Stimulated activated CD8-positive, alpha-beta memory T cell treated with anti-CD3 and anti-CD28 coated beads, Interleukin-4, amount 100 ng/mL, for 1 hour (primary cell): Measurements from ENCODE around the gene FCRL6.
A peak's percentile ranks its signal among the peaks of the same experiment; 100 is the strongest.

Experiments used
- DNase-seq, 2 donors: peaks; one replicate each; pipeline ENCODE4 v3.0.0-alpha.2; 2020; ENCODE audit warnings: low read depth in 2 of 2, low spot score in 1 of 2

Gene FCRL6

DNA sequence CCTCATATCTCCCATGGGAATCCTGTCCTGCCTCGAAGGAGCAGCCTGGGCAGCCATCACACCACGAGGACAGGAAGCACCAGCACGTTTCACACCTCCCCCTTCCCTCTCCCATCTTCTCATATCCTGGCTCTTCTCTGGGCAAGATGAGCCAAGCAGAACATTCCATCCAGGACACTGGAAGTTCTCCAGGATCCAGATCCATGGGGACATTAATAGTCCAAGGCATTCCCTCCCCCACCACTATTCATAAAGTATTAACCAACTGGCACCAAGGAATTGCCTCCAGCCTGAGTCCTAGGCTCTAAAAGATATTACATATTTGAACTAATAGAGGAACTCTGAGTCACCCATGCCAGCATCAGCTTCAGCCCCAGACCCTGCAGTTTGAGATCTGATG is 33.2 kb downstream of the FCRL6 start:
- no peak for DNase-seq

DNA sequence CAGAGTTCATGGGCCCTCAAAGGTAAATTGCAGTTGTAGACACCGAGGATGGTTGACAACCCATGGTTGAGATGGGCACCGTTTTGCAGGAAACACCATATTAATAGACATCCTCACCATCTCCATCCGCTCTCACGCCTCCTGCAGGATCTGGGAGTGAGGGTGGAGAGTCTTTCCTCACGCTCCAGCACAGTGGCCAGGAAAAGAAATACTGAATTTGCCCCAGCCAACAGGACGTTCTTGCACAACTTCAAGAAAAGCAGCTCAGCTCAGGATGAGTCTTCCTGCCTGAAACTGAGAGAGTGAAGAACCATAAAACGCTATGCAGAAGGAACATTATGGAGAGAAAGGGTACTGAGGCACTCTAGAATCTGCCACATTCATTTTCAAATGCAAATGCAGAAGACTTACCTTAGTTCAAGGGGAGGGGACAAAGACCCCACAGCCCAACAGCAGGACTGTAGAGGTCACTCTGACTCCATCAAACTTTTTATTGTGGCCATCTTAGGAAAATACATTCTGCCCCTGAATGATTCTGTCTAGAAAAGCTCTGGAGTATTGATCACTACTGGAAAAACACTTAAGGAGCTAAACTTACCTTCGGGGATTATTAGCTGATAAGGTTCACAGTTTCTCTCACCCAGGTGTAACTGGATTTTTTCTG is 33.8 kb downstream of the FCRL6 start:
- DNase-seq, result no peak

DNA sequence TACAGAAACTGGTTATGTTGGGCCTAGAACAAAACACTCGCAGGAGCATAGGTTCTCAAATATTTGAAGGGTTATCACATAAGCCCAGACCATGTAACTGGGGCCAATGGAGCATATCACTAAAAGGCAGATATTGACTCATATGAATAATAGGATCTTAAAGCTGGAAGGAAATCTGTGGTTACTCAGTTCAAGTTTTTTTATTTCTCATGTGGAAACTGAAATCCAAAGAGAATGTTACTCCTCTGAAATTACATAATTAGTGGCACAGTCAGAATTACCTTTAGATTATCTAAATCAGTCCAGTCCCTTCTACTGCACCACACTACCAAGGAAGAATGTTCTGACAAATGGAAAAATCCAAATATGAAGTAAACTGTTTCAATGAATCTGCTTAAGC is 36.6 kb downstream of the FCRL6 start:
- DNase-seq, result no peak

DNA sequence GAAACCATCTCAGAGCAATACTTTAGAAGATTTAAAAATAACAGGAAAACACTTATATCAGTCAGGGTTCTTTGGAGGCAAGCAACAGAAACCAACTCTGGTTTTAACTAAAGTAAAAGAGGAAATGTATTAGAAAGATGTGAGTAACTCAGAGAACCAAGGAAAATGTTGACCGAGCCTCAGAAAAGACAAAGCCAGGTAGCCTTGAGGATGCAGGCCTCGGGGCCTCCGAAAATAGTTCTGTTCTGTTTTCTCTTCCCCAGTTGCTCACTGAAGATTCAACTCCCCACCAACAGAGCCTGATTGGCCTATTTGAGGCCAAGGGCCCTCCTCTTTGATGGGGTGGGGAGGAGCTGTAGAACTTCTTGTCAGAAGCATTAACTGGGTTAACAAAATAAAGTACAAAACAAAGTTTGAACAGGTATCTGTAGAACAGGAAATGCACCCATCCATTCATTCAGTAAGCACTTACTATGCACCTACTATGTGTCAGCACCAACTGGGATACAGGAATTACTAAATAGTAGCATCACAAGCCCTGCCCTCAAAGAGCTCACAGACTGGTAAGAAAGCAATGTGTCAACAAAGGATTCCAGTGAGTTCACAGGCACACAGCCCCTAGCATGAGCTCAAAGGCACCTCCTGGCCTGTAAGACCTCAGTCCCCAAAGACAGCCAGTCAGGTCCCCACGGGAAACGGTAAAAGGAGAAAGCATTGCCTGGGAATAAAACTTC is 37.1 kb downstream of the FCRL6 start:
- DNase-seq, result no peak

DNA sequence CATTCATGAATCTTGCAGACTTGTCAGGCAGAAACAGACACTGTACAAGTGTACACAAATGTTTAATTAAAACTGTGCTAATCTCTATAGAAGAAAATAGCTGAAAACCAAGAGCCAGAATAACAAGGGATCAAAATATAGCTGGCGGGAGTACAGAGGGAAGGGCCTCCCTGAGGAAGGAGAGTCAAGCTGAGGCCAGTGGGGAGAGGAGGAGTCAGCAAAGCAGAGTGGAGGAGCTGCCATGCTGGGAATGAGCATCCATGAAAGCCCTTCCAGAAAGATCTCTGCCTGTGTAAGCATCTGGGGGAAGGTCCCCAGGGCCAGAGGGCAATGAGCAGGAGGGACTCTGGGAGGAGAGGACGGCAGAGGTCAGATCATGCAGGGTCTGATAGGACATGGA is 39.6 kb downstream of the FCRL6 start:
- no peak for DNase-seq

DNA sequence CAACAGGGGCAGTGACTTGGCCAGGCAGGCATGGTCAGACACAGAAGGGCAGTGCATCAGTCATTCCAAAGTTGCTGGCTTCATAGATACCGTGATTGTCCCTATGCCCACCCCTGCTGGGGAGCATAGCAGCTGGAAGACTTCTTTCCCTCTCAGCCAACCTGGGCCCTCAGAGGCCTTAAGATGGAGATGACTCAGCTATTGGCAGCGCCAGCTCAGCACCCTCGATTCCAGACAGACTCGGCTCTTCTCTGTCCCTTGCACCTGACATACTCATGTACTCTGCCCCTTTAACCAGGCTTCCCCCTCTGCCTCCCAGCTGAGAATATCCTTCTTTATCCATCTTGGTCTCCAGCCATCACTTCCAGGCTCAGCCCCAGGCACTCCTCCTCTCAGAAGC is 41.3 kb downstream of the FCRL6 start:
- DNase-seq, result no peak

DNA sequence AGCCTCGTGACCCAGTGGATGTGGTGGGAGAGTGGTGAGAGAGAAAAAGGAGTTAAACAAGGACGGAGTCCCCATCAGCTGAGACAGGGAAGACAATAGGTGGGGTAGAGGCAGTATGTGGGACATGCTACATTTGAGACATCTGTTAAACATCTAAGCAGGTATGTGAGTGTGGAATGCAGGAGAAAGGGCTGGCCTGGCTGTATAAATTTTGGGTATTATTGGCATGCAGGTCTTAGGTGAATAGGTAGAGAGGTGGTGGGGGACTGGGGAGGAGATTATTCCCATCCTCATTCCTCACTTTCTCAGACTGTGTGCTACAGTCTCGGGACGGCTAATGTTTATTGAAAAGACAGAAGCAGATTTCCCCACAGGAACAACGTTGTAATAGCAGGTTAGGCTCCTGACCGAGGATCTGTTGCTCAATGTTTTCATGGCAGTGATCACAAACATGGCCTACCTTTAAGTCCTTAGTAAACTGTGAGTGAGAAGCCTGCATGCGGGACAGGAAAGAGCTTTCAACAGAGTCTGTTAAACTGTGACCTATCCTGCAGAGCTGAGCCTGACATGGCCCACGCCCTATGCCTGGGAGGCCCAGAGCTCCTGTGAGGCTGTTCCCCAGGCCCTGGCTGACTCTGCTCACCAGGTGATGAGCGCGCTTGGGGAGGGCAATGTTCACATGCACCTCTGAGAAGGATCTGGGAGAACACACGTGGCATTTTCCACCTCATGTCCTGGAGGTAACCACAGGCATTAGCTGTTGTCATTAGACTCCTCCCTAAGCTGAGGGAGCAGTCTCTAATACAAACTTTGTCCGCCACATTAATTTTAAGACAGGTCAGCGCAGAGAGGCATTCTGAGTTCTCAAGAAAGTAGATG is 43.8 kb downstream of the FCRL6 start:
- no peak for DNase-seq

DNA sequence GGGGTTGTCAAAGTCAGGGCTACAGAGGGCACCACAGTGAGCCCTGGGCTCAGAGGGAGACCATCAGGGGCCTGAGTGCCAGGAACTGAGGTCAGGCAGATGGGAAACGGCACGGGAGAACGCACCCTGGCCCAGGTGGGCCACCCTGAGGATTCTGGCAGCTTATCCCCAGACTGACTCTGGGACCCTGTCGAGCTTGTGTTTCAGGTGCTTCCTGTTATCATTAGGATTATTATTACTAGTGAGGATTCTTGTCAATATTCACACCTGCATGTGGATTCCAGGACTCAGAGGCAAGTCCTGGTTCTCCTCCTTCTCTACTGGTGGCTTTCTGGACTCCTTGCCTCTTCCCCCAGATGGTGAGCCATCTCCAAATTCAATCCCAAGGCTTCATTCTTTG is 45.1 kb downstream of the FCRL6 start:
- DNase-seq, result no peak

DNA sequence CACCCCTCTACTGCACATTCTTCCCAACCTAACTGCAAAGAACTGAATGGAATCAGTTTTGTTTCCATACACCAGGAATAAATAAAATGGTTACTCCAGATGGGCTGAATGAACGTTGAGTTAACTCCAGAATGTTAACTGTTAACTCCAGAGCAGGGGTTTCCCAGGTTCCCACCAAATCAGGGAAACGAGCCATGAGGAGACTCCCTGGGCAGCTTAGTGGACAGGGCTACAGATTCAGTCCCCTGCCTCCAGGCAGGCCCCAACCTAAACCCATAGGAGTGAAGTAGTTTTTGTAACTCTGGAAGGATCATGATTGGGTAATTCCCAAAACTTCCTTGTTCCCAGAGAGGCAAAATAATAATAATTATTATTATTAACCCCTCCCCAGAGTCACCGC is 46.2 kb downstream of the FCRL6 start:
- no peak for DNase-seq

DNA sequence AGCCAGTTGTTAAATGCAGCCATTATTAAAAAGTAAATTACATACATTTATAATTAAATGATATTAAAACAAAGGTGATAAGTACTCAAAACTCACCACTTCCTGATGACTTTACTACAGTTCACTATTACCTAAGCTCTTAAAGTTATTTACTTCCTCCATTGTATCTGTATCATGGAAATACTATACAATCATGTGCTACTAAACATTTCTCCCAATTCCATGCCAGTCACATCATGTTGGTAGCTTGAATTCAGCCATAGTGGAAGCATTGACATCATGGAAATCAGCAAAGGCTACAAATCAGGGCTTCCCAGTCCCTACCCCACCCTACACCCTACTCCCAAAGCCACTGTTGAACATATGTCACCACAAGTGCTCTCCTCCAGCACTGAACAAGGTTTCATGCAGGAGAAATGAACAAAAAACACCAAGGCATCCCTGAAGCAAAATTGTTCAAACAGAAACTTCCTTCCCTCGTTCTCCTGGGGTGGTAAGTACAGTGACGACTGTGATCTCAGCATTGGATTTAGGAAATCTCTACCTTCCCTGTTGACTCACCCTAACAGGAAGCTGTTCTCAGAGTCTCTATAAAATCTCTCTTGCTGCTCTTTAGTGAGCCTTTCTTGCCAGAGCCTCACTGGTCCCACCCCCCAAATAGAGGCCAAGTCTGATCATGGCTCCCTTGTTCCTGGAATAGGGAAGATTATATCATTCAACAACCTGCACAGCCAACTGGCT is 47.6 kb downstream of the FCRL6 start:
- DNase-seq, result no peak

DNA sequence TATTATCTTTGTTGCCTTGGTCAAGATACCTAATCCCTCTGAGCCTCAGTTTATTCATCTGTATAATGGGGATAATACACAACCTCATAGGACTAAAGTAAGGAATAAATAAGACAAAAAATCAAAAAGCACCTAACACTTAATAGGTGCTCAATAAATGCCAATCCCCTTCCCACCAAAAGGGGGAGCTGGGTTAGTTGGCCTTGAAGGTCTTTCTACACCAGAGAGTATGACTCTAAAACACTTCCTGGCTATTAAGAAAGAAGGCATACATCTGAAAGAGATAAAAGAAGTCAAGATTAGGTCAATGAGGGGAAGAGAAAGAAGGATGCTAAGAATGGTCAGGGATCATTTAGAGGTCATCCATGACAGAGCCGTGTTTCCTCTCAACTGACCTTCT is 49.2 kb downstream of the FCRL6 start:
- no peak for DNase-seq

DNA sequence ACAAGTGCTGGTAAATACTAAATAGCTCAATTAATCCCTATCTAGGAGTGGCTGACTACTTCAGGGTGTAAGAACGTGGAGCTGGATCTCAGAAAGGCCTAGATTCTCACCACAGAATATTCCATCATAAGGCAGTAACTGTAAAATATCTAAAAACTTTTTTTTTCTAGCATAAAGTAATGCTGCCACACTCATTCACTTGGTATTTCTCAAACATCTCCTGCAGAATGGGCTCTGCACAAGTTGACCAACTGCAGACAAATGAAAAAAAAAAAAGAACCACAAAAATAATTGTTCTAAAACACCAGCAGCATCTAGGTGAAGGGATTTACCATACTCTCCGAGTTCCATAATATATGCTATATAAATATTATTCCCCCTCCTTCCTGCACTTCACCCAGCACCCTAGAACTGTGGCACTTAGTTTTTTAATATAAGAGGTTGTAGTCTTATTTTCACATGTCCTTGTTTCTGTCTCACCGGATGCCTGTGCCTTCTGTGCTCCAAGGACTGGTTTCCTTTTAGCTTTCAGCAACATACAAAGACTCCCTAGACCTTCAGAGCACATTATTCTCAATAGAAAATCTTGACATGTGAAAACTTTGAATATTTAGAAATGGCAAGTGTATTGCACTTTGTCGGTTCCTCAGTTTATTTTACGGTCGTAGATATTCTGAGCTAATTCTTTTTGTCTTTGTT is 51.4 kb downstream of the FCRL6 start:
- no peak for DNase-seq

DNA sequence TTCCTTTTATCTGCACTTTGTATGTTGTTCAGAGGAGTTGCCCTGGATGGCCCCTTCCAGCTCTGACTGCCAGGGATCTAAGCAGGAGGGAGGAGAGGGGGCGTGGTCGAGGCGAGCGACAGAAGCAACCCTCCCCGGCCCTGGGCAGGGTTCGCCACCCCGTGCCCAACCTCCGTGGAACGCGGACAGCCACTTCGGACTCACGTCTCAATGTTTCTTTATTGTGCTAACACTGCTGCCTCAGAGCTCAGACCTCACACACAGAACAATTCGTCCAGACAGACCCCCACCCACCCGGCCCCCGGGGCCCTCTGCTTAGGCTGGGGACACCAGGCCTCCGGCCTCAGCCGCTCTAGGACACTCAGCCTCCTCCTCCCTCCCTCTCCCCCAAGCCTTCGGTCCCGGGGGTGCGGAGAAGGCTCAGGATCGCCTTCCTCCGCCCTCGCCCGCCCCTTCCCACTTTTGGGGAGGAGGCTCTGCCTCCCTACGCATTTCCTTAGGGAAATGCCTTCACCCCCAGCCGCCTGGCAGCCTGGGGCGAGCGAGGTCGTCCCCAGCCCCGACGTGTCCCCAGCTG is 52.0 kb downstream of the FCRL6 start:
- DNase-seq, result no peak

DNA sequence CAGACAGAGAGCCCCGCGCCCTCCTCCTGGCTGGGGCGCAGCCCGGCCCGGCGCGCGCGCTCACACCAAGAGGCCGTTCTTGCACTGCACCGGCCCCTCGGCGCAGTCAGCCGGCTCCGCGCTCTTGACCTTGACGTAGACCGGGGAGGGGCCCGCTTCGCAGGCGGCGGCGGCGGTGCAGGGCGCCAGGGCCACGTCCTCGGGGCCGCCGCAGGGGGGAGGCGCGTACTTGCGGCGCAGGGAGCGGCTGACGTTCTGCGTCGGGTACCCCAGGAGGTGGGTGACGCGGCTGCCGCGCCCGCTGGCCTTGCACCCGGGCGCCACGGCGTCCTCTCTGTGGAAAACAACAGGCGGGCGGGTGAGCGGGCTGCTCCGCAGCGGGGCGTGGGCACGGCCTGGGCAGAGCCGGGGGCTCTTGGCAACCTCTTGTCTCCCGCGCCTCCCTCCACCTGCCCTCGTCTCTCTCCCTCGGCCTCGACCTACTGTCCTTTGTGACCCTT is 52.6 kb downstream of the FCRL6 start:
- peak; percentile 35 to 49 for DNase-seq

DNA sequence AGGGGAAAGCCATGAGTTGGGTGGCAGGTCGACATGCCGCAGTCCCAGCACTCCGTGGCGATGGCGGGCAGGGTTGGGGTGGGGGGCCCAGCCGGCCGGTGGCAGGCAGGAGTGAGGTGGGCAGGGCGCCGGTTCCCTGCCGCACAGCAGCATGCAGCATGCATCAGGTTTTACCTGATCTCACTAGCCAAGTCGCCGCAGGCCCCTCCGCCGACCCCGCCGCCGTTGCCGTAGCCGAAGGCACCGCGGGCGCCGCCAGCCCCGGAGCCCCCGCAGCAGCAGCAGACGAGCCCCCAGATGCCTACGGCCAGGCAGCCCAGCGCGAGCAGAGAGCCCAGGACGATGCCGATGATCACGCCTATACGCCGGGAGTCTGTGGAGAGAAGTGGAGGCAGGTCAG is 53.5 kb downstream of the FCRL6 start:
- no peak for DNase-seq

DNA sequence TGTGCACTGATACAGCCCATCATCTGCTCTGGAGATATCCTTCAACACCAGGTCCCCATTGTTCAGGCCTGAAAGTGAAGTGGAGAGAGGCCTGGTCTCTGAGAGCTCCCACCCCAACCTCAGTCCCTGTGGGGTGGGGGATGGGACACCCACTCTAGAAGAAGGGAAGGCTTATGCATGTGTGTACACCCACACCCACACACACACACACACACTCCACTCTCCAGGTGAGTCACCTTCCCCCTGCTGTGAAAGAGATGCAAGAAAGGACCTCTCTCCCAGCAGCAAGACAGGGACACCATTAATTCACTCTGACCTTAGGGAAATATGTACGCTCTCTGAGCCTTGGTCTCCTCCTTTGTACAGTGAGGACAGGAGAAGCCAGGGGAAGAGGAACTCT is 54.4 kb downstream of the FCRL6 start:
- DNase-seq, result no peak

DNA sequence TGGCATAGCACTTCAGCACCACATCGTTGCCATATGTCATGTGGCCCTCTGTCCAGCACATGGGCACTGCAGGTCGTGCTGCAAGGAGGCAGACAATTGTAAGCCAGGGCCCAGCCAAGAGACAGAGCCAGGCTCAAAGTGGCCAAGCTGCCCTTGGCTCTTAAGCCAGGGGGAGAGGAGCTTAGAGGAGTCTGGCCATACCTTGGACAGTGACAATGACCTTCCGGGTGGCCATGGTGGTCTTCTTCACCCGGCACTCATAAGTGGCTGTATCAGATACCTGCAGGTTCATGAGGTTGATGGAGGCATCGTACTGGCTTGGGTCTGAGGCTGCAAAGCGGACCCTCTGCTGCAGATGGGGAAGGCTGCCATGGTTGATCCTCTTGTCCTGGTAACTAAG is 55.7 kb downstream of the FCRL6 start:
- DNase-seq, result no peak

DNA sequence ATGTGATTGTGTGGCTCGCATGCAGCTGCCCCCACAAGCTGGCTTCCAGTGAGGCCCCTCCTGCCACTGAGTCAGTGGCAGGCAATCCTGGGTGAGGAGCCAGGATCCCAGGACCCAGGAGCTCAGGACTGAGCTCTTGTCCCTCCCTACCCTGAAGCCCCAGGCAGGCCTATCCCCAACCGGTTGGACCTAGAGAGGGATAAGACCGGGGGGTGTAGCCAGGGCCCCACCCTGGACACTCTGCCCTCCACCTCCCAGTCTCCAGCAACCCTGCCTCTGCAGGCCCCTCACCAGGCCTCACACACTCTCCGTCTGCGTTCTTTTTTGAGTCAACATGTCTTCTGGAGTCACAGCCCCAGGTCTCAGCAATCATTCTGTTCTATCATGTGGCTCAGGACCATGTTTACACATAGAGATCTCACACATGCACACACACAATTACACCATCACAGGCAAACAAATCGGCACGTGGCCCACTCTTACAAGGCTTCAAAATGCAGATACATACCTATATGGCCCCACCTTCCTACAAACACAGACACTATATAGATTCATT is 57.7 kb downstream of the FCRL6 start:
- DNase-seq, result no peak

DNA sequence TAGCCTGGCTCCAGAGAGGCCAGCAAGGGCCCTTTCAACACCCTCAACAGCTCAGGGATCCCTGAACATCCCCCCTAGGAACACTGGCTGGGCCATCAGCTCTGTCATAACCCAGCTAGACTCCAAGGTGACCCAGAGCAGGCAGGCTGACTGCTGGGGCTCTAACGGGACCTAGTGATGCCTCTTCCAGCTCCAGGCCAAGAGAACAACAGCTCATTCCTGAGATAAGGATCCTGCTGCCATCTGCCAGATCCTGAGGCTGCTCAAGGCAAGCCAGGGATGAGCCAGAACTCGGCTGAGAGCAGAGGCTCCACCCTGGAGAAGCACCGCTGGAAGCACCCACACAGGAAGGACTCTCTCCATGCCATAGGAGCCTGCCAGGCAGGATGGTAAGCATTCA is 58.3 kb downstream of the FCRL6 start:
- DNase-seq, result no peak

DNA sequence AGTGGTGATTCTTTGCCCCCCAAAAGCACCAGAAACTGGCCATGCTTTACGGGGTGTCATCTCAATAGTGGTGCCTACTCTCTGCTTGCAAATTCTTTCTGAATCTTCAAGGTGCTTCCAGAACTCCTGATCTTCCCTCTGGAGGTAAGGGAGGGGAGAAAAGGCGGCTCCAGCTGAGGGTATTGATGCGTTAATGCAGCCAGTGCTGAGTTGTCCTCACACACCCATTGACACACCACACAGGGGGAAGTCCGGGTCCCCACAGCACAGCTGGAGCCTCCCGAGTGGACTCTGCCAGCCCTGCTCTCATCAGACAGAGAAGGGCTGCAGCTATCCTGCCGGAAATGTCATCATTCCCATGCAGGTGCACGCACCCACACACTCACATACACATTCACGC is 59.1 kb downstream of the FCRL6 start:
- DNase-seq, result no peak
